NK-92 (cell line): ENCODE data around the gene PITPNM2.

Experiments used
- DNase-seq: peaks from one replicate; lab custom pipeline; 2025; ENCODE audit not compliant: unreplicated experiment; lab: John Stamatoyannopoulos, UW

The PITPNM2 gene

DNA sequence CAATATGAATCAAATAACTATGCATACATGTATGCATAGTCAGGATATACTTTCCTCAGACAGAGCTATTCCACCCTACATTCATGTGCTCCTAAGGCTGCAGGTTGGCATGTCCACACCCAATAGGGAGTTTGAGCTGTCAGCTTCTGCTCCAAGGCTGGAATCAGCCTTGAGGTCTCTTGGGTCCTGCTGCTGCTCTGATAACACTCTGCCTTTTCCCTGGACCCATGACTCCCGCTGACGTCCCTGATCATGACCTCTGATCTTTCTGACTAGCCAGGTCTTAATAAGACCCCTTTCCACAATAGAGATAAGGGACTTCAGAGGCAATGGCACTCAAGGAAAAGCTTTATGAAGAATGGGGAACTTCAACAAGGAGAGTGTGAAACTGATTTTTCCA is 5.7 kb downstream of the PITPNM2 start:
- DNase-seq = no peak

DNA sequence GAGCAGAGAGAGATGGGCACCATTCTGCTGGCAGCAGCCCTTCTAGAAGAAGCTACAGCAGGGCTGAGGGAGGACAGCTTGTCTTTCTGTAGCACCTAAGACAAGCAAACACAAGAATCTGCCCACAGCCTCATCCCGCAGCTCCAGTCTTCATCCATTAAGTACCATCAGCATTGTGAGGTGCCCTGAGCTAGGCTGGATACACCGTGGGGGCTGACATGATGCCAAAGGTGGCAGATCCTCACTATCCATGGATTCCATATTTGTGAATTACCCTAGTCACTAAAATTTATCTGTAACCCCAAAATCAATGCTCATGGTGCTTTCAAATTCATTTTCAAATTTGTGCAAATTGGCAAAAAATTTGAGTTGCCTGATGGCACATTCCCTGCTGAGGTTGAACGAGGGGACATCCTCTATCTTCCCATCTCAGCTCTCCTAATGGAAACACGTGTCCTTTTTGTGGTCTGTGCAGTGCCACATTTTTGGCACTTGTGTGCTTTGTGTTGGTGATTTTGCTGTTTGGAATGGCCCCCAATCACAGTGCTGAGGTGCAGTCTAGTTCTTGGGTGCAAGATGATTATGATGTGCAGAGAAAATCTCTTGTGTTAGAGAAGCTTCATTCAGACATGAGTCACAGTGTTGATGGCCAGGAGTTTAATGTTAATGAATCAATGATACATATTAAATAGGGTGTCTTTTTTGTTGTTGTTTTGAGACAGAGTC is 7.0 kb downstream of the PITPNM2 start:
- no peak for DNase-seq

DNA sequence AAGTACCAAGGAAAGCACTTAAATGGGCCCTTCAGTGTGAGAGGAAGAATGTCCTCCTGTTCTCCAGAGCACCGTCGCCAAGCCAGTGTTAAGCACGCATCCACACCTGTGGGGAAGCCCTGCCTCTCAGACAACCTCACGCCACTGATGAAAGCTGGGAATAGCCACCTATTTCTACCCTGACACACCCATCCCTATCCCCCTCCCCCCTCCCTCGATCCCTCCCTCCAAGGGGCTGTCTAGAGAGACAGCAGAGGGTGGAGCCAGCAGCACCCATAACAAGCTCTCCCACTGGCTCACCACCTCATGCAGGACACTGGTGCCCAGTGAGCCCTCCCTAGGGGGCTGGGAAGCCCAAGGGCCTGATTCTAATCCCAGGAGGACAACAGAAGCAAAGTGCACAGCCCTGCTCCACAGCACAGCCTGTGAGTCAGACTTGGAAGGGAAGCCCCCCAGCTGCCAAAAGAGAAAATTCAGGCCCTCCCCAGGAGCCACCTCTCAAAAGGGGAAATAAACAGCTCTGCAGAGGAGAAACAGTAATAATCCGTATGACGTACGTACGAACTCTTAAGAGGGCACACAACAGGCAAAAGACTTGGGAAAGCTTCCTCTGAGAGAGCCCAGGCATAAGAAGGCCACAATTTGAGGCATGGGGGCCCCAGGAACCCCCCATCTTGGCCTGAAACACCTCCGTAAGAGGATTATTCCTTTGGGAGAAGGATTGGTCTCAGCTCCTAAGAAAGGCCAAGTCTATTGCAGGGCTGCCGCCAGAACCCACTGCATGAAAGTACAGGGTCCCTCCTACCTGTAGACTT is 7.8 kb downstream of the PITPNM2 start:
- no peak for DNase-seq

DNA sequence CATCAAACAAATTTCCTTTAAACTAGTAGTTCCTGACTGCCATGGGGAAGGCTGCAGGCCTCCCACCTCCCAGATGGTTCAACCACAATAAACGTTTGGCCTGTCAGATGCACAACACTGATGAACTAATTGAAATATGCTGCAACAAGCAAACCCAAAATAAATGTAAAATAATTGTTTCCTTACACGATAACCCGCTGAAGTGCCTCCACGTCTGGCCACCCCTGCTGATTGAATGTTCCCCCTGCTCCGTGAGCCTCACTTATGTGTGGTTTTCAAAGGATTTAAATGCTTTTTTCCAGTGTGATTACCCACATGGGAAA is 8.4 kb downstream of the PITPNM2 start:
- no peak for DNase-seq

DNA sequence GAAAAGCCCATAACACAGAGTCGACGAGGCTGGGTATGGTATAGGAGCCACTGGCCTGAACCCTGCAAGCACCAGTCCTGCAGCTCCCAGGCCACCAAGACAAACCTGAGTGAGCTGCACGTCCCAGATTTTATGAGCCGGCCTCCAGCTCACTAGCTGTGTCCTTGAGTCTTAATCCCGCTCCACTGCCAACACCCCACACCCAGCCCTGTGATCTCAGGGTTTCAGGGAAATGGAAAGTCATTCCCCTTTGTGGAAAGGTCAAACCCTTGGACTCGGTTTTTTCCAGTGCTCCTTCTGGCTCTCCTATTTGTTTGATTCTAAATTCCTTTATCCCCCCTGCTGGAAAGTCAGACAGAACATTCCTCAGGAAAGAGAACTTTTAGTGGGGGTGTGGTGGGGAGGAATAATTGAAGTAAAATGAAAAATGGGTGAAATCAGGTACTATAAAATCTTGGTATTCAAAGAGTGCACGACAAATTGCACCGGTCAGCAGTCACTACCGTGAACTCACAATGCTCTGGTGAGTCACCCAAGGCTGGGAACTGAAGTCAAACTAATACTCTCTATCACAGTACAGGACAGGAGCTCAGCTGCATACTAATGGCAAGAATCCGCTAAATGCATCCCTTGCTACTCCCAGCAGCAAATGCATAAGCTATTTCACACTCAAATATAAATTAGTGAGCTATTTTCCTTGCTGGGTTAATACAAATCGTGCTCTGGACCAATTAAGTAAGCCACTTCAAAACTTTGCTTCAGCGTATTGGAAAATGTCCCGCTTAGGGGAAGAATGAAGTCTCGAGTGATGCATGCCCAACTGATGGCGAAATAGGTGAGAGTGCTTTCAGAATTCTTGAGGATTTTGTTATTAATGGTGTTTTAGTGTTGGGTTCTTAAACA is 9.0 kb downstream of the PITPNM2 start:
- DNase-seq = no peak

DNA sequence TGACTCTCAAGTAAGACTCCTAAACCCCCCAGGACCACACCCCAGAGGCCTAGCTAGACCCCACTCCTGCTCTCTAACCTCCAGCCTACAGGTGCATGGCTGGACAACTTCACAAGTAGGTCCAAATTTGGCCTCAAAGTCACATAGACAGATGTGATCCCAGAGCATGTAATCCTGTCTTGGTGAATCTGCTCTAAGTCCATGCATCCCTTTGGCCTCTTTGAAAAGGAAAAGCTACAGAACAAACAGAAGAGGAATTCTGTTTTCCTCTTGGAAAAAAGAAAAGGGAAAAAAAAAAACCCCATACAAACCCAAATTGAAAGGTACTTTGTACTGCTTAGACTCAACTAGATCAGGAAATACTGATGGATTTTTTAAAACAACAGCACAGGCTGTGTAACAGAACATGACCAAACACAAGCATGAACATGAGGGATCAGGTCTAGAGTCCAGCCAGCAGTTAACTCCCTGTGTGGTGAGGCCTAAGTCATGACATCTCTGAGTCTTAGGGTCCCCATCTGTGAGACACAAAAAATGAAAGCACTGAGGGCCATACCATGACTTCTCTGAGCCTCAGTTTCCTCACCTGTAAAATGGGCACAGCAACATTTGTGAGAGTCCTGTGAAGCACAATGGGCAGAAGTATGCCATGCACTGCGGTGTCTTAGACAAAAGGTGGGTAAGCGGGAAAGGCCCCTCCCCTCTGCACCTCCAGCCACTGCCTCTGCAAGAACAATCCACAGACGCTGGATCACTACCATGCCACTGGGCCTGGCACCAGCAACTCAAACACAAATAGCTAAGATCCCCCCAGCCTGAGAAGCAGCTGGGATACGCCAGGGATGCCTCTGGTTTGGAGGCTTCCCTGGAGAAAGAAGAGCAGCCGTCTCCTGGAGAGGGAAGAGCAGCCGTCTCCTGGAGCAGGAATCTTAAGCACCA is 9.9 kb downstream of the PITPNM2 start:
- no peak for DNase-seq

DNA sequence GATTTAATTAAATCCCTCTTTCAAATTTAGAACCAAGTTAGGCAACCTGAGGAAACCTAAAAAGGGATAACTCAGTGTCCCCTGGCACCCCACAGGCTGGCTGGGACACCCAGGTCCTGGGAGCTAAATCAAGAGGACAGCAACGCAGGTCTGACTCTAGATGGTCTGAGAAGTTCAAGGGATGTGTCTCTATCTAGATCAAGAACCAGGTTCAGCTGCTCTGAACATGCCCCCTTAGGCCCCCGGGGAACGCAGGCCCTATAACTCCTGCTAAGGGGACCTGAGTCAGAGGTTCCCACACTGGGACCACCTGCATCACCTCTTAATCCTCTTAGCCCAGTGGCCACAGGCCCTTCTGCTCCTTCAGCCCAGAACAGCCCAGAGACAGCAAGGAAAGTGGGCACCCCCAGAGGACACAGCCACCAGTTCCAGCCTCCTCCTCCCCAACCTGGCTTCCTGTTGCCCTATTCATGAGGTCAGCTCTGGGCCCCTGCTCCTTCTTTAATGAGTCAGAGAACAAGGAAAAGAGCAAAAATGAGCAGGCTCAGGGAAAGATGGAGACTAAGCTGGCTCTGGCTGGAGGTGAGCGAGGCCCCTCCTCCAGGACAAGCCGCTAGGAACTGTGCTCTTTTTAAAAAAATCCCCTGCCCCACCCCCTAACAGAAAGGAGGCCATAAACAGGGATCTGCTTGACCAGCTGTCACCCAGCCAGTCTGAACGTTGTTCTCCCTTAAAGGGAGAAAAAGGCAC is 10.8 kb downstream of the PITPNM2 start:
- DNase-seq = no peak

DNA sequence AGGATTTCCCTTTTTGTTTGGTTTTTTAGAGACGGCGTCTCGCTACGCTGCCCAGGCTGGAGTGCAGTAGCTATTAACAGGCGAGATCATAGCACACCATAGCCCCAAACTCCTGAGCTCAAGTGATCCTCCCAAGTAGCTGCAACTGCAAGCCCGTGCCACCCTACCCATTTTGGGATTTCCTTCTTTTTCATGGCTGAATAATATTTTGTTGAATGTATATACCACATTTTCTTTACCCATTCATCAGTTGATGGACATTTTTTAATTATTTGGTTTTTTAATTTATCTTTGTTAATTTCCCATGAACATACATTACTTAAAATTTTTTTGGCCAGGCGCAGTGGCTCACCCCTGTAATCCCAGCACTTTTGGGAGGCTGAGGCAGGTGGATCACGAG is 15.2 kb downstream of the PITPNM2 start:
- no peak for DNase-seq

DNA sequence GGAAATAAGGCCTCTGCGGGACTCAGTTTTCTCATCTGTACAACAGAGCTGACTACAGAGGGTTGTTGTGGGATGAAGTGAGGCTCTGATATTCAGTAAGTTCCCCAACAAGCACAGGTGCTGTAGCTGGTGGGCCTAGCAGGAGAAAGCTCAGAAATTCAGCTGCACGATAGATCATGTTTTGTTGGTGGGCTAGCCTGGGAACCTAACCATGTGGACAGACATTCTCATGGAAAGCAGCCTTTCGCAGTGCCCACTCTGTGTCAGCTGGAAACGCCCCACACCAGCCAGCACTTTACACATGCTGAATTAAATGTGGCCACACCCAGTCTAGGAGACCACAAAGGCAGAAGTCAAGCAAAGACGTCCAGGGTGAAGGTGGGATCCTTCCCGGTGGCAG is 16.1 kb downstream of the PITPNM2 start:
- no peak for DNase-seq

DNA sequence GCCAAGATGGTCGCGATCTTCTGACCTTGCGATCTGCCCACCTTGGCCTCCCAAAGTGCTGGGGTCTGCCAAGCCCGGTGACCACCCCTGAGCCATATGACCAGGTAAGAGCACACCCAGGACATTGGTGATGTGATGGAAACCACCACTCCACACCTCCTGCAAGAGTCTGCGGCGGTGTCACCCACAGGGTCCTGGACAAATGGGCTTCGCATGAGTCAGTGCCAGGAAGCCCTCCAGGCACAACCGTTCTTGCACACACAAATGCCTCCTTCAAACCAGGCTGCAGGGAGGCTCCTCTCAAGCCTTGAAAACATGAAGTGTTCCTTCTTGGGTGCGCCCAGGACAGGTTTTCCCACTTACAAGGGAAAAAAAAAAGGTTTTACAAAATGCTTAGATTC is 16.6 kb downstream of the PITPNM2 start:
- DNase-seq = no peak

DNA sequence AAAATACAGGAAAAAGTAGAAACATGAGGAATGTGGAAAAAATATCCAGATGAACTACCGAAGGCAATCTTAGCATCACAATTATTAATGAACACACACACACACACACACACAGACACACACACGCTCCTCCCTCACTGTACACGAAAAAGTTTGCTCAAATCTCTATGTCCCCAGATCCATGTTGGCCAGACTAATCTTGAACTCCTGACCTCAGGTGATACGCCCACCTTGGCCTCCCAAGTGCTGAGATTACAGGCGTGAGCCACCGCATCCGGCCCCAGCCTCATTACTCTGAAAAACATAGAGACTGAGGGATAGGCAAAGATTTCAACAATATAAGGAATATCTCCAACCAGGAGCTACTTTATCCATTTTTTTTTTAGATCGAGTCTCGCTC is 17.2 kb downstream of the PITPNM2 start:
- DNase-seq = no peak

DNA sequence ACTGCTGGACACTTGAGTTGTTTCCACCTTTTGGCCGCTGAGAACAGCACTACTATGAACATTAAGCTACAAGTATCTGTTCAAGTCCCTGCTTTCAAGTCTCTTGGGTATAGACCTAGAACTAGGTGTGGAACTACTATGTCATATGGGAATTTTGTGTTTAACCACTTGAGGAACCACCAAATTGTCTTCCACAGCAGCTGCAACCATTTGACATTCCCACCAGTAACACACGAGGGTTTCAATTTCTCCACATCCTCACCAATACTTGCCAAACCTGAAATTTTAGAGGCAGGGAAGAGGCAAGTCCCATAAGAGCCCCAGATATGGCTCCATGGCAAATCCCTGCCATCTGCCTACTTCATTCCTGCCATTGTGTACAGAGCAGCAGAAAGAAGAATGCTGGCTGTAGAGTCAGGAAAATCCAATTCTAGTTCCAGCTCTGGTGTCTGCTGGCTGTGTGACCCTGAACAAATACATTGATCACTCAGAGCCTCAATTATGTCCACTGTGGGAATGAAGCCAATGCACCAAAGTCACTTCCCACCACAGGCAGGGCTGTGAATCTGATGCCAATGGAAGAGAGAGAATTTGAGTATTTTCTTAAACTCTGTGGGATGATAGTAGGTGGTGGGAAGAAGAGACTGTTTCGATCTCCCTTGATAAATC is 17.8 kb downstream of the PITPNM2 start:
- DNase-seq = no peak

DNA sequence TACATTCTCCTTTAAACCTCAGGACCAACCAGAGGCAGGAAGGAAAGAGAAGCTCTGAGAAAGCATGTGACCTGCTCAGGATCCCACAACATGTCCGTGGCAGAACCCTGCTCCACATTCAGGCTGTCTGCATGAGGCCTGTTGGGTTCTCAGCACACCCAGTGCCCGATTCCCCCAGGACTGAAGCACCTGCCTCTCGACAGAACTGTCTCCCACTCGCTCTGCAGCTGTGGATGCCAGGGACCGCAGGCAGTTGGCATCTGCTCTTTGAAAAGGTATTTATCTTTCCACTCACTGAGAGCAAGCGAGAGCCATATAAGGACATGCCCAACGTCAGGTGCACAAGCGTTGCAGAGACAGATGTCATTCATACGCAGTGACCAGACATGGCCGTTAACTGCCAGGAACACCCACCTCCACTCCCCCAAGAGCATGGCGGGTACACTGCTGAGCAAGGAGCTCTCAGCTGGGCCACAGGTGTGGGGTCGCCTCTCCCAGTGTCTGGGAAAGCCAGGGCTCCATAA is 18.9 kb downstream of the PITPNM2 start:
- no peak for DNase-seq

DNA sequence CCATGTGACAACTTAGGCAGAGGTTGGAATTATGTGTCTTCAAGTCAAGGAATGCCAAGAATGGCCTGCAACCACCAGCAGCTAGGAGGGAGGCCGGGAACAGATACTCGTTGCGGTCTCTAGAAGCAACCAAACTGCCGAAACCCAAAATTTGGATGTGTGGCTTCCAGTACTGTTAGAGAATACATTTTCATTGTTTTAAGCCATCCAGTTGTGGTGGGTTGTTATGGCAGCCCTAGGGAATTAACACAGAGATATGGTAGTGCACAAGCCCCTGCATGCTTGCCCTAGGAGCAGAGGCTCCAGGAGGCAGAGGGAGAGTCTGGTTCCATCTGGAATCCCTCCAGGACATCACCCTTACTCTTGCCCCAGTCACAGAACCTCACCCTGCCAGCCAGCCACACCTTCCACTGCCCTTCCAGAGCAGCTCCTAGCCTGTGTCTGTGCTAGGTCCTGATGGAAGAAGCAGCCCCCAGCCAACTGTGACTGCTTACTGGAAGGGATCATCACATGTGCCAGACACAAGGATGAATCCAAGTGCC is 19.5 kb downstream of the PITPNM2 start:
- no peak for DNase-seq

DNA sequence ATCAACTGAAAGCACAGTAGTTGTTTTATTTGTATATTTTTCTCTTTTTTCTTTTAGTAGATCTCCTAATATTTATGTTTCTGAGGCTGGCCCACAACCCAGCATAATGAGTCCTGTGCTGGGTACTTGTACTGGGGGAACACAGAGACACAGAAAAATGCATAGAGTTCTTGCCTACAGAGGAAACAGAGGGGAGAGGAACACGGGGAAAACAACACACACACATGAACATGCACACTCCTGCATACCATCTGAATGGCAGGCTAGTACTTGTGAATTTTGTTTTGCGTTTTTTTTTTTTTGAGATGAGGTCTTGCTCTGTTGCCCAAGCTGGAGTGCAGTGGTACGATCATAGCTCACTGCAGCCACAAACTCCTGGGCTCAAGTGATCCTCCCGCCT is 21.3 kb downstream of the PITPNM2 start:
- DNase-seq = no peak

DNA sequence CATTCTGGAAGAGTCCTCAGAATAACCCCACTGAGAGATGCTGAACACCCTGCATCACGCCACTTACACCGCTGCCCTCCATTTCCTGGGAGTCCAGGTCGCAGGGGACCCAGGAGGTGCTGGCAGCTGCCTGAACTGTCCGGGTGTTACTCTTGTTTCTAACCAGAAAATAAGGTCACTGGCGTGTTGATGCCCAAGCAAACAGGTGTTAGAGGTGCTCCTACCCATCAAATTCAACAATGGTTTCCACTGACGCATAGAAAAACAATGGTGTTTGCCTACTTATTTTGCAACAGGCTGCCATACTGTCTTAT is 23.8 kb downstream of the PITPNM2 start:
- no peak for DNase-seq

DNA sequence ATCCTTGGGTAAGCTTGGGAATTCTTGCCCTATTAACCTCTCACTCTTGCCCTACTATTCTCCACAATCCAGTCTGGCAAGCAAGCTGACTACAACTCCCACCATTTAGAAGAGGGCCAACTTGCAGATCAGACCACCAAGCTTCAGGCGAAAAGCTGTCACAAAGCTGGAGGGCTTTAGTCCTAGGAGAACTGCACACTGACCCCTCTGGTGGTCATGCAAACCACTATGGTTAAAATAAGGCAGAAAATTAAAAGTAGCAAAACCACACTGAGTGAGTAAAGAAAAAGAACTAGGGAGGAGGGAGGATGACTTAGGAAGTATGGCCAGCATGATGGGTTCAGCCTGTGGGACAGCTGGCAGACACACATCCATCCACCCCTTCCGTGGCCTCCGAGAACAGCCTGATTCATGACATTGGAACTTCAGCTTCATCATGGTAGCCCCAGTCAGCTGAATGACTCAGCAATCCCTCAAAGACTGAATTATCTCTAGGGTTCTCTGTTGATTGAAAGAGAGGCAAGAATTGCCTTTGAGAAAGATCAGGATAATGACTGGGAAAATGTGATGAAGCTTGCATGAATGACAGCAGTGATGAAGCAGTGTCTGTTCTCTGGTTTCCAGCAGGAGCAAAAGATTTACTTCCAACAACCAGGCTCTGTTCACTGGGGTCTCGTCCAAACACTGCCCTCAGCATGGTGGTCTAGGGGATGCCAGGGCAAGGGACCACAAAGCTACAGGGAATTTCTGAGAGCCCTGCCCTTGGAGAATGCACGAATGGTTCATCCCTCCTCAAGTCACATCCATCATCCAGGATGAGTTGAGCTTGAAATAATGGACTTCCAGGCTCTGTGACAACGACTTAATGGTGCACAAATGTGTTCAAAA is 24.4 kb downstream of the PITPNM2 start:
- DNase-seq = no peak

DNA sequence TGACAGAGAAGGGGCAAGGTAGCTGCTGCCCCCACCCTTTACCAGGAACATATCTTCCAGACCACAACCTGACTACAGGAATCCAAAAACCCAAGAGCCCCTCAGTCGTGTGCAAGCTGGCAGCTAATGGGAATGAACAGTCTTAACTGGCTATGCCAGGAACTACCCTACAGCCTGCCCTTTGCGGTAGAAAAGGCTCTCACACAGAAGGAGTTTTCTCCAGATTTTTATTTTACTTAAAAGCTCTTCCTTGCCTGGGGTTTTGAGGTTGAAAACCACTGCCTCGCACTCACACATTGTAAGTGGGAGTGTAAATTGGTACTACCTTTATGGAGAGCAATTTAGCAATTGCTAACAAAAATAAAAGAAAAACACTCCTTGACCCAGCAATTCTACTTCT is 28.3 kb downstream of the PITPNM2 start:
- no peak for DNase-seq
